NCI-H128 (cell line): ENCODE measurements around the gene CEP76.
"Not testable (repeated sequence)": the region's sequence is repeated elsewhere in the genome, so short reads cannot be mapped to it uniquely, and the experiment has no call there.

Experiments used
- DNase-seq: peaks from one replicate; lab custom pipeline; 2025; ENCODE audit not compliant: unreplicated experiment; lab: John Stamatoyannopoulos, UW

CEP76 gene

DNA sequence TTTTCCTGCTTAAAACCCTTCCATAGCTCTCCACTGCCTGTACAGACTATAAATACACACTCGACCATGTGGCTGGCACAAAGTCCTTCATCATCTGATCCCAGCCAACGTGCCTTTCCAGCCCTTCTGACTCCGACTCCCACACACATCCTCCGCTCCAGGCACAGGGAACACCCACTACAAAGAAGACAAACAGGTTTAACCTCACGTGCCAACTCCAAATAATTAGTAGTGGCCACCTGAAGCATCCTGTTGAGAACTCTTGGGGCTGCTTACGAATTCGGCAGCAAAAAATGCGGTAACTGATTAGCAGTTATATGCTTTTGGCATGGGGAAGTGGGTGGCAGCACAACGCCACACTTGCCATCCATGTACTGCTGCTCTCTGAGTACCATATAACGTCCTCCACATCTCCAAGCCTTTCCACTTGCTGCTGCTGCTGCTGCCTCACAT, 56.7 kb downstream of the CEP76 start:
- DNase-seq: no peak

DNA sequence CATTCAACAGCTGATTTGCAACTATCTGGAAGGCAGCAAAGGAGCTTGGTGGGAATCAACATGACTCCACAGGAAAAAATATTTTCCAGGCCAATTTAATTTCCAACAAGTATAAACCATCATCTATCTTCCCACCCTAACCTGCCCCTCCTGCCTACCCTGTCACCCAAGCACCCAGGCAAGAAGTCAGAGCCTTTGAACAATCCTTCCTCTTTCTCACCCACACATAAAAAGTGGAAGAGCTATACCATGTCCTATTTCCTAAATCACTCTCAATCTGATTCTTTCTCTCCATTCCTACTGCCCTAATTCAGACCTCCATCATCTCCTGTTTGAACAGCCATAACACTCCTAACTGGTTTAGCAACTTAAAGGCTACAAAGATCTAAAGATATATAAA, 57.3 kb downstream of the CEP76 start:
- DNase-seq: no peak

DNA sequence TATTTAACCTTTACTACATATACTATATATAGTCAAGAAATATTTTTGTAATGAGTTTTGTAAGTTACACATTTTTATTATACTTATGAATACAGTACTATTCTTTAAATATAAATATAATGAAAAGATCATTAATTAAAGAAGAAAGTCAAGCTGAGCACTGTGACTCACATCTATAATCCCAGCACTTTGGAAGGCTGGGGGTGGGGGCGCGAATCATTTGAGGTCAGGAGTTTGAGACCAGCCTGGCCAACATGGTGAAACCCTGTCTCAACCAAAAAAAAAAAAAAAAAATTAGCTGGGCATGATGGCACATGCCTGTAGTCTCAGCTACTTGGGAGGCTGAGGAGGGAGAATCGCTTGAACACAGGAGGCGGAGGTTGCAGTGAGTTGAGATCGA, 58.8 kb downstream of the CEP76 start:
- DNase-seq: not testable (repeated sequence)

DNA sequence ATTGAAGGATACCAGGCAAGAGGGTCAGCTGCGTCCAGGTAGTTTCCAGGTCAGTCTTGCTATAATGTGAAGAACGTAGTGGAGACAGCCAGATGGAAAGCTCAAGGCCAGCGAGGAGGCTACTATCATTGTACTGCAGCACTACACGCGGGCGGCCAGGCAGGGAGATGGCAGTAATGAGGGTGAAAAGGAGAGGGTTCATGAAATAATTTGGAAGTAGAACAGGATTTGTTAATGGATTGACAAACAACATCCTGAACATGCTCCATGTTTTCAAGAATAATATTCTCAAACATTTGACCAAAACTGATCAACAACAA, 61.7 kb downstream of the CEP76 start:
- DNase-seq: no peak

DNA sequence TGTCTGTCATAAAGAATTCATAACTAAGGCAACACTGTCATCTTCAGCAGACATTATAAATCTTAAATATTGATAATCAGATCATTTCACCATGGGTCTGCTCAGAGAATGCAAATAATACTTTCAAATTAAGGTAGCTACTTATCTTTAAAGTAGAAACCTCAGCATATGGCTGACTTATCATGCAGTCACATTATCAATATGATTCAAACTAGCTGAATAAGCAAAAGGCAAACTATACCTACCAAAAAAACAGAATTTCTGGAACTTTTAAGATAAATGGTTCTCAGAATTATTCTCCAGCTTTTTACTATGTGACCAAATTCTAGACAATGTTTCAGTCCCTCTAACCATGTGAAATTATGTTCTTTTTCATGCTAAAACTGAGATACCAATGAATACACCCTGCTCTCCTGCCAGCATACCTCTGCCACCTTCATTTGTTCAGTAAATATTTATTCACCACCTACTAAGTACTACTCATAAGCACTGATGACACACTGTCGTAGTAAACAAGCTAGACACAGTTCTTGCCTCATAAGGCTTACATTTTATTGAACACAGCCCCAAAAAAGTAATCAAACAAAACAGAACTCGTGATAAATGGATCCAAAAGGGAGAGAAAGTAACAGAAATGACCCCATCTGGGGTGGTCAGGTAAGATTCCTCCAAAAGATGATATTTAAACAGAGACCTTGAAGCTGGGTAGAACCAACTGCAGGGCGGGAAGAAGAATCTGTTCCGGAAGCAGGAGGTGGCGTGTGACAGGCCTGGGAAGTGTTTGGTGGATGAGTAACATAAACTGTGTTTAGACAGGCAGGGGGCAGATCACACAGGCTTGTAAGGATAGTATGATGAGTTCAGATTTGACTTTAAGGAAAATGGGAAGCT, 62.3 kb downstream of the CEP76 start:
- DNase-seq: no peak

DNA sequence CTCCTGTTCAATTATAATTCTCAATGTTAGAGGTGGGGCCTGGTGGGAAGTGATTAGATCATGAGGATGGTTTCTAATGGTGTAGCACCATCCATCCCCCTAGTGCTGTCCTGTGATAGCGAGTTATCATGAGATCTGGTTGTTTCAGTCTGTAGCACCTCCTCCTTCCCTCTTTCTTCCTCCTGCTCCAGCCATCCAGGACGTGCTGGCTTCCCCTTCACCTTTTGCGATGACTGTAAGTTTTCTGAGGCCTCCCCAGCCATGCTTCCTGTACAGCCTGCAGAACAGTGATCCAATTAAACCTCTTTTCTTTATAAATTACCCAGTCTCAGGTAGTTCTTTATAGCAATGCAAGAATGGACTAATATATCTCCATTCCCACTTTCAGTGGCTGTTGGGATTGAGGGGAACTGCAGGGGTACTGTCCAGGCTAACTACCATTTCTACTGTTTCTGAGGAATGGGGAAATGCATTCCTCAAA, 63.8 kb downstream of the CEP76 start:
- DNase-seq: no peak

DNA sequence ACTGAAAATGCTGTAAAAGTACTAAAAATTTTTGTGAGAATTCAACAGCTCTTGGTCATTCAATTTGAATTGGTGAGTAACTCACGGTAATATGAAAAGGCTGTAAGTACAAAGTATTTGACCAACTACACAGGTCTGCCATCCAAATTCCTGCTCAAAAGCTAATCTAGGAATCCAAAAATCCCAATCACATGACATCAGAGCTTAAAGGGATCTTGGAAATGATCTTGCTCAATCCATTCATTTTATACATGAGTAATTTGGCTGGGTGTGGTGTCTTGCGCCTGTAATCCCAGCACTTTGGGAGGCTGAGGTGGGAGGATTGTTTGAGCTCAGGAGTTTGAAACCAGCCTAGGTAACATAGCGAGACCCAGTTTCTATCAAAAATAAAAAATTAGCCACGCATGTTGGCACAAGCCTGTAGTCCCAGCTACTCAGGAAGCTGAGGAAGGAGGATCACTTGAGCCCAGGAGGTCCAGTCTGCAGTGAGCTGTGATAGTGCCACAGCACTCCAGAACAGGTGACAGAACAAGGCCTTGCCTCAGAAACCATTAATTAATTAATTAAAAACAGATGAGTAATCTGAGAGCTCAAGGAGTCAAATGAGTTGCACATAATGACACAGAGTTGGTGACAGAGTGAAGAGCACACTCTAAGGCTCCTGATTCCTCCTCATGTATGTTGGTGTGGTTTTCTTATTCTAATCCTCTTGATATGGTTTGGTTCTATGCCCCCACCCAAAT, 64.5 kb downstream of the CEP76 start:
- no peak for DNase-seq

DNA sequence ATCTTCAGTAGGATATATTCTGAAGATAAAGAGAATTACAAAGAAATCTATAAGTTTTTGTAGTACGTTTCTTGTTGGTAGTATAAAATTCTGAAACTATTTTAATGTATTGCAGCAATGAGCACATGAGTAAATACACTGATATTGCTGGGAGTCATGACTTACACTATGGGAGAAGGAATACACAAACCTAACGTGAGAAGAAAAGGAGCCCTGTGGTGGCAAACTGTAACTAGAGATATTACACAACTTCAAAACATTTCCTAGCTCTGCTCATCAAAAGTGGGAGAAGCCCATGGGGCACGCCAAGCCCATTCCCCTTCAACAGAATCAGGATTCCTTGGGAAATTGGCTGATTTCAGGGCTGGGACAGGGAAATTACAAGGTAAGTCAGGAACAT, 65.1 kb downstream of the CEP76 start:
- DNase-seq: no peak

DNA sequence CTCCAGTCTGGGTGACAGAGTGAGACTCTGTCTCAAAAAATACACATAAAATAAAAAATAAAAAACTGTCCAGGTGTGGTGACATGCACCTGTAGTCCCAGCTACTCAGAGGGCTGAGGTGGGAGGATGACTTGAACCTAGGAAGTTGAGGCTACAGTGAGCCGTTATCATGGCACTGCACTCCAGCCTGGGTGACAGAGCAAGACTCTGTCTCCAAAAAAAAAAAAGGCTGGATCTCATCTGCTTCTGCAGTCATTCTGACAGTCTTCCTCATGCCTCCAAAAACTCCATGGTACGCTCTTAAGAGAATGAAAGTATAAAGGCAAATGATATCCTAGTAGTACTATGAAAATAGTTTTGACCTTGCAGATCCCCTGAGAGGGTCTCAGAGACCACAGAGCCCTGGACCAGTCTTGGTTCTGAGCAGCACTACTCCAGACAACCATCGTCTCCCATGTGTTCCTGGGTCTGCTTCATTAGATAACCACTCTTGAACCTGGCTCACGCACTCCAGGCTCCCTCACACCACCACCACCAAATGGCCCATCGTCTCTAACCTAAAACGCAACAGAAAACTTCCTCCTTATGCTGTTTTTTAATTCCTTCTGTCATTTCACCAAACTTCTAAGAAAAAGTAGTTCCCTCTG, 70.6 kb downstream of the CEP76 start:
- DNase-seq: no peak

DNA sequence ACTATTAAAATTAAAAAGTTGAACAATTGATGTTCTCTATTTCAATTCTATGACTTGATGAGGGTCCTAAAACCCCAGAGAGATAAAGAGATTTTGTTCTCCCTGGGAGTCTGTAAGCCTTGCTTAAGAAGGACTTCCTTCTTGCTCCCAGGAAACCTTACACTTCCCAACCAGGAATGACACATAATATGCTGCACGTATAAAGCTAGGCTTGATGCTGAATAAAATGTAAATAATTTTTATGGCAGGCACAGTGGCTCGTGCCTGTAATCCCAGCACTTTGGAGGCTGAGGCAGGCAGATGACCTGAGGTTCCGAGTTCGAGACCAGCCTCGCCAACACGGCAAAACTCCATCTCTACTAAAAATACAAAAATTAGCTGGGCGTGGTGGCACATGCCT, 72.4 kb downstream of the CEP76 start:
- DNase-seq: no peak

DNA sequence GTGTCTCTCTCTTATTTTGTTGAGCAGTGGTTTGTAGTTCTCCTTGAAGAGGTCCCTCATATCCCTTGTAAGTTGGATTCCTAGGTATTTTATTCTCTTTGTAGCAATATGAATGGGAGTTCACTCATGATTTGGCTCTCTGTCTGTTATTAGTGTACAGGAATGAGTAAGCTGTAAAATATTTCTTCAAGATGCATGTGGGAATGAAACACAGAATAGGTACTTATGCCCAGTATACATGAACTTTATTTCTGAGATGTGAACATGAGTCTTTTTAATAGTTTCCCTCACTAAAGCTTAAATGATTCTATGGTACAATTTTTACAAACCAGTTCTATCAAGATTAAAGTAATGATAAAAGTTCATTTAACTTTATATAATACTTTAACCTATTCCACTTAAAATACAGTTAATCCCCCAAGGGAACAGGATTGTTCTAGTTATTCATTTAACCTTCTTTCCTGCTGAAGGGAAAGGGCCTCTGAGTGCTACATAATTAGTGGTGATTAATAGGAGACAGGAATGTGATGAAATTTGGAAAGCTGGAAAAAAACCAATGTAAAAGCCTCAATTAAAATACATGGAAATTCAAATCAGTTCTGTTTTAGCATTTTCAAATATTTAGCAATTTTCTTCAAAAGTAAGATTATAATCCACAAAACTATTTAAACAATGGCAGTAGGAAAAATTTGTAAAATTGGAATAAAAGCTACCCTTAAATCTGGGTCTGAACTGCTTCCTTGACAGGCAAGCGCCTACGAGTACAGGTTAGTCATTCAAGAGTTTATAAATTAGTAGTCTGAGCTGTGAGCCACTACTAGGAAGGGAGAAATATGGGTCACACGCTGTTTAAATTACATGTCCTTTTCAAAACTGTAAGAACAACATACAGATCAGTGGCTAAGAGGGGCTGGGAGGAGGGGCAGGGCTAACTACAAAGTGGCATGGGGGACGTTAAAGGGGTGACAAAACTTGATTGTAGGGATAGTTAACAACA, 73.5 kb downstream of the CEP76 start:
- DNase-seq: no peak

DNA sequence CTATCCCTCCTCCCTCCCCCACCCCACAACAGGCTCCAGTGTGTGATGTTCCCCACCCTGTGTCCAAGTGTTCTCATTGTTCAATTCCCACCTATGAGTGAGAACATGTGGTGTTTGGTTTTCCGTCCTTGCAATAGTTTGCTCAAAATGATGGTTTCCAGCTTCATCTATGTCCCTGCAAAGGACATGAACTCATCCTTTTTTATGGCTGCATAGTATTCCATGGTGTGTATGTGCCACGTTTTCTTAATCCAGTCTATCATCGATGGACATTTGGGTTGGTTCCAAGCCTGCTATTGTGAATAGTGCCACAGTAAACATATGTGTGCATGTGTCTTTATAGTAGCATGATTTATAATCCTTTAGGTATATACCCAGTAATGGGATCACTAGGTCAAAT, 75.3 kb downstream of the CEP76 start:
- not testable (repeated sequence) for DNase-seq

DNA sequence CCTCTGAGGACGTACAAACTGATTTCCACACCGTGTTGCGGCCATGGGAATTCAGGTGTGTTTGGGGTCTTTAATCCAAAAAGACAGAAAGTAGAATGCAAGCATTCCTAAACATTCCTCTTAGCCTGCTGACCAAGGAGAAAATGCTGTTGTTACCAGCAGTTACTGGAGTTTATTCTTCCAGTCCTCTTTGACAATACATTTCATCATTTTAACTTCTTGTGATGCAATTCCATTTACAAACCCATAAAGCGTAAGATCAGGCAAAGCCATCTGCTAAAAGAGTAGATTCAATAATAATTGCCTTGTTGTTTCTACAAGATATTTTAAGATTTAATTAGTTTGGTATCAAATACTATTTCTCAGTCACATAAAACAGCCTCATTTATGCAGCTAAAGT, 77.3 kb downstream of the CEP76 start:
- no peak for DNase-seq
